ENCODE measurements around the gene FUT7.

- TF ChIP-seq EP300 (IDR thresholded peaks at IDR 0.05; ENCODE audit: borderline replicate concordance) (no peak; the same call in 1 of the 2 replicates), RAD21 (IDR thresholded peaks at IDR 0.05; ENCODE audit: low read depth) (no peak), YY1 (IDR thresholded peaks at IDR 0.05; ENCODE audit: low read depth) (no peak), EGR1 (IDR thresholded peaks at IDR 0.05) (no peak), CREB1 (IDR thresholded peaks at IDR 0.05; ENCODE audit: low read depth) (no peak), TCF12 (IDR thresholded peaks at IDR 0.05; ENCODE audit: low read depth) (peak; percentile 34; the same call in 1 of the 2 replicates), NFIC (IDR thresholded peaks at IDR 0.05) (peak; percentile 46; the same call in 1 of the 2 replicates), REST (IDR thresholded peaks at IDR 0.05; ENCODE audit: low read depth) (no peak), FOXM1 (IDR thresholded peaks at IDR 0.05; ENCODE audit: borderline replicate concordance, low read depth) (no peak), CEBPB (IDR thresholded peaks at IDR 0.05) (no peak), ZBTB7A (IDR thresholded peaks at IDR 0.05; ENCODE audit: low read depth) (no peak)
Observed at GRCh38 chr9:136990242-136990911, 41.5 kb downstream of the FUT7 start.
